ENCODE measurements around the gene FTO. TPM values are rescaled to one million over a fixed set of nuclear protein-coding genes. Genes with fewer than 3 reads are reported as not detected.

The FTO gene
- total and polyA plus RNA-seq, 2 of the 8 experiments (the other 6 are each of a cell fraction or from before 2014, with no cell fraction given), result 34.5 to 59.8 TPM

GRCh38 chr16:53726625-53727024 is 22.7 kb downstream of the FTO start:
- Histone ChIP-seq H3K18ac (ENCODE audit: extremely low read depth, low read length) (no peak overlapping the region), H3K4me2 (ENCODE audit: insufficient read depth in 1 of 2, low read depth in 2 of 2, low read length in 2 of 2) (no peak overlapping the region), H3K9ac (replicated peaks in 1 of 4; ENCODE audit: extremely low read depth in 1 of 4, low read depth in 3 of 4, low read length in 3 of 4) (no peak overlapping the region), H3K79me1 (ENCODE audit: low read depth, low read length) (0 out of 2 replicates have a peak, but pooled peaks cover 2% of the 10 kb centered on the region), H4K8ac (ENCODE audit: extremely low read depth, insufficient read depth, low read length) (no peak overlapping the region), H3K4ac (replicated peaks; ENCODE audit: insufficient read length, low read depth, low read length) (no peak overlapping the region), H2AFZ (ENCODE audit: low read length) (no peak overlapping the region), H2BK120ac (replicated peaks; ENCODE audit: low read depth, low read length) (no peak overlapping the region), H2AK5ac (ENCODE audit: low read depth, low read length) (no peak overlapping the region; the same call in 1 of the 2 replicates), H3K23ac (ENCODE audit: insufficient read length) (no peak overlapping the region), H4K91ac (replicated peaks; ENCODE audit: insufficient read length, low read length) (no peak overlapping the region), H3K79me2 (ENCODE audit: control insufficient read depth in 1 of 2, insufficient read depth in 2 of 2, low read length in 2 of 2) (peaks cover 0 to 30% of the 10 kb centered on the region in 2 experiments; a peak in 2 of 4 replicates), H3K56ac (replicated peaks; ENCODE audit: insufficient read length, low read depth, low read length) (no peak overlapping the region), H2BK15ac (ENCODE audit: low read length) (no peak overlapping the region), H3K14ac (ENCODE audit: insufficient read length) (no peak overlapping the region), H3K23me2 (ENCODE audit: low read depth, low read length) (no peaks in the 10 kb centered on the region; the same call in 1 of the 2 replicates), H3K36me3 (ENCODE audit: control insufficient read depth in 2 of 4, insufficient read depth in 4 of 4, low read length in 3 of 4) (no peaks in the 10 kb centered on the region), H2BK5ac (ENCODE audit: low read depth, low read length) (no peak overlapping the region), H3K9me3 (ENCODE audit: insufficient read depth in 2 of 2, low read depth in 1 of 2, low read length in 1 of 2) (no peaks in the 10 kb centered on the region), H4K20me1 (replicated peaks in 1 of 2; ENCODE audit: control insufficient read depth in 1 of 2, insufficient read depth in 2 of 2, low read length in 2 of 2) (no peaks in the 10 kb centered on the region), H2BK12ac (ENCODE audit: low read depth, low read length) (no peak overlapping the region), H4K5ac (ENCODE audit: insufficient read length, low read depth, low read length) (no peak overlapping the region), H3K27me3 (replicated peaks in 1 of 4; ENCODE audit: control insufficient read depth in 3 of 4, extremely low read depth in 1 of 4, insufficient read depth in 3 of 4, low read length in 3 of 4) (no peaks in the 10 kb centered on the region), H3K27ac (ENCODE audit: low read depth, low read length) (no peak overlapping the region), H2BK20ac (ENCODE audit: low read length) (no peak overlapping the region), H3K4me3 (ENCODE audit: extremely low read depth in 1 of 4, insufficient read depth in 2 of 4, low read depth in 3 of 4, low read length in 4 of 4) (no peak overlapping the region), H3K4me1 (replicated peaks in 1 of 4; ENCODE audit: control insufficient read depth in 3 of 4, insufficient read depth in 4 of 4, low read length in 3 of 4) (no peaks in the 10 kb centered on the region; a peak in 1 of 7 replicates)
- no peak for FAIRE-seq
- CTCF ChIA-PET (ENCODE audit: partially characterized antibody), result interaction anchor here (7.8 kb wide), 1 partner anchor 16 kb away, joined by 39 read pairs; no protein-coding TSS in a partner anchor
- DNase-seq (ENCODE audit: low read depth in 1 of 2, low spot score in 2 of 2), result no peak
- POLR2A ChIA-PET (ENCODE audit: partially characterized antibody), result no interaction called here
- TF ChIP-seq CREB1 (IDR thresholded peaks at IDR 0.05) (no peak), TAF1 (IDR thresholded peaks at IDR 0.05; ENCODE audit: low read depth, low read length) (no peak), TCF12 (IDR thresholded peaks at IDR 0.05; ENCODE audit: low read depth, low read length) (no peak), KDM4A (IDR thresholded peaks at IDR 0.05; ENCODE audit: low read depth, low read length, severe bottlenecking) (no peak), MAX (IDR thresholded peaks at IDR 0.05) (no peak), ATF3 (IDR thresholded peaks at IDR 0.05; ENCODE audit: insufficient read depth, low read depth, low read length) (no peak), CHD1 (IDR thresholded peaks at IDR 0.05; ENCODE audit: low read depth, low read length) (no peak), HDAC2 (IDR thresholded peaks at IDR 0.05; ENCODE audit: borderline replicate concordance in 1 of 2, low read depth in 2 of 2, low read length in 2 of 2) (no peak), ASH2L (IDR thresholded peaks at IDR 0.05; ENCODE audit: low read length) (no peak), RNF2 (IDR thresholded peaks at IDR 0.05; ENCODE audit: borderline replicate concordance, low read depth, low read length, missing control alignments, poor library complexity, severe bottlenecking) (no peak), RXRA (IDR thresholded peaks at IDR 0.05; ENCODE audit: insufficient read depth, low read depth, low read length) (no peak), HDAC6 (IDR thresholded peaks at IDR 0.05; ENCODE audit: low read depth, low read length) (no peak), NRF1 (IDR thresholded peaks at IDR 0.05; ENCODE audit: low read depth, low read length) (no peak), E2F6 (IDR thresholded peaks at IDR 0.05) (no peak)

Measured in H1 (cell line).